Trophoblast cell (in vitro differentiated cells and primary cell): Measurements from ENCODE around the gene TMEM53.
"Not testable (repeated sequence)": the region's sequence is repeated elsewhere in the genome, so short reads cannot be mapped to it uniquely, and the experiment has no call there.

Experiments
- DNase-seq, 2 donors: peaks; one replicate each; pipeline ENCODE4 v3.0.0-alpha.2; 2016
- H2AFZ ChIP-seq: 2 replicates; pipeline ENCODE4 v1.6.1; 2013; ENCODE audit warnings: low read length, moderate library complexity, mild to moderate bottlenecking; ENCODE audit not compliant: insufficient read depth, poor library complexity
- H2AK5ac ChIP-seq: 2 replicates; pipeline ENCODE4 v1.6.1; 2013; ENCODE audit warnings: mild to moderate bottlenecking, low read length
- H2BK120ac ChIP-seq: 2 replicates; pipeline ENCODE4 v1.6.1; 2013; ENCODE audit warnings: low read length, mild to moderate bottlenecking, moderate library complexity; ENCODE audit not compliant: insufficient read depth, poor library complexity
- H2BK12ac ChIP-seq: 2 replicates; pipeline ENCODE4 v1.6.1; 2013; ENCODE audit warnings: mild to moderate bottlenecking, low read length, moderate library complexity
- H2BK5ac ChIP-seq: 2 replicates; pipeline ENCODE4 v1.6.1; 2013; ENCODE audit warnings: low read length, low read depth, moderate library complexity, mild to moderate bottlenecking; ENCODE audit not compliant: poor library complexity
- H3K14ac ChIP-seq: 2 replicates; pipeline ENCODE4 v1.6.1; 2013; ENCODE audit warnings: mild to moderate bottlenecking, low read length
- H3K18ac ChIP-seq: 2 replicates; pipeline ENCODE4 v1.6.1; 2013; ENCODE audit warnings: mild to moderate bottlenecking, low read length
- H3K23ac ChIP-seq: 2 replicates; pipeline ENCODE4 v1.6.1; 2013; ENCODE audit warnings: low read length
- H3K27ac ChIP-seq: 2 replicates; pipeline ENCODE4 v1.5.1; 2013; ENCODE audit warnings: low read depth, mild to moderate bottlenecking, inconsistent platforms, low read length, moderate library complexity
- H3K27me3 ChIP-seq: 2 replicates; pipeline ENCODE4 v1.6.1; 2013; ENCODE audit warnings: inconsistent platforms, mild to moderate bottlenecking, low read length, moderate library complexity; ENCODE audit not compliant: insufficient read depth
- H3K36me3 ChIP-seq, 2 experiments: 1 replicate in 1 of 2; 2 replicates in 1 of 2; pipeline ENCODE4 v1.6.1; 2013; ENCODE audit warnings: low read length in 2 of 2, mild to moderate bottlenecking in 2 of 2, moderate library complexity in 1 of 2; ENCODE audit not compliant: insufficient read depth in 2 of 2, control insufficient read depth in 1 of 2
- H3K4ac ChIP-seq: 2 replicates; pipeline ENCODE4 v1.6.1; 2013; ENCODE audit warnings: low read depth, mild to moderate bottlenecking, low read length, moderate library complexity
- H3K4me1 ChIP-seq, 2 experiments: 1 replicate in 1 of 2; 2 replicates in 1 of 2; pipeline ENCODE4 v1.6.1; 2013; ENCODE audit warnings: low read length in 2 of 2, mild to moderate bottlenecking in 2 of 2, moderate library complexity in 1 of 2; ENCODE audit not compliant: insufficient read depth in 2 of 2, control insufficient read depth in 1 of 2
- H3K4me2 ChIP-seq: 2 replicates; pipeline ENCODE4 v1.6.1; 2013; ENCODE audit warnings: inconsistent platforms, mild to moderate bottlenecking, low read length, moderate library complexity
- H3K4me3 ChIP-seq: 2 replicates; pipeline ENCODE4 v1.5.1; 2013; ENCODE audit warnings: mild to moderate bottlenecking, low read depth, low read length, inconsistent platforms
- H3K79me1 ChIP-seq: one replicate; pipeline ENCODE4 v1.6.1; 2013; ENCODE audit warnings: low read length
- H3K79me2 ChIP-seq: 2 replicates; pipeline ENCODE4 v1.6.1; 2013; ENCODE audit warnings: low read length, mild to moderate bottlenecking; ENCODE audit not compliant: control insufficient read depth, insufficient read depth, poor library complexity
- H3K9ac ChIP-seq: 2 replicates; pipeline ENCODE4 v1.6.1; 2013; ENCODE audit warnings: mild to moderate bottlenecking, low read length
- H3K9me3 ChIP-seq: 2 replicates; pipeline ENCODE4 v1.6.1; 2013; ENCODE audit warnings: low read depth, mild to moderate bottlenecking, control low read depth, inconsistent platforms, low read length; ENCODE audit not compliant: insufficient read depth
- H4K12ac ChIP-seq: 2 replicates; pipeline ENCODE4 v1.6.1; 2013; ENCODE audit warnings: low read depth, mild to moderate bottlenecking, low read length, moderate library complexity
- H4K8ac ChIP-seq: 2 replicates; pipeline ENCODE4 v1.6.1; 2013; ENCODE audit warnings: low read depth, mild to moderate bottlenecking, low read length, moderate library complexity
- H4K91ac ChIP-seq: one replicate; pipeline ENCODE4 v1.6.1; 2013; ENCODE audit warnings: low read depth, mild to moderate bottlenecking, low read length, moderate library complexity
- WGBS: extraction: QIAGEN DNeasy Blood & Tissue Kit; methylation state at CpG from one replicate; pipeline ENCODE4 v1.1.7; 2013; ENCODE audit warnings: missing lambda C conversion rate; ENCODE audit not compliant: insufficient read length, insufficient coverage; ENCODE audit errors: extremely low coverage; 5-methylcytosine and 5-hydroxymethylcytosine counted together

The TMEM53 gene

DNA sequence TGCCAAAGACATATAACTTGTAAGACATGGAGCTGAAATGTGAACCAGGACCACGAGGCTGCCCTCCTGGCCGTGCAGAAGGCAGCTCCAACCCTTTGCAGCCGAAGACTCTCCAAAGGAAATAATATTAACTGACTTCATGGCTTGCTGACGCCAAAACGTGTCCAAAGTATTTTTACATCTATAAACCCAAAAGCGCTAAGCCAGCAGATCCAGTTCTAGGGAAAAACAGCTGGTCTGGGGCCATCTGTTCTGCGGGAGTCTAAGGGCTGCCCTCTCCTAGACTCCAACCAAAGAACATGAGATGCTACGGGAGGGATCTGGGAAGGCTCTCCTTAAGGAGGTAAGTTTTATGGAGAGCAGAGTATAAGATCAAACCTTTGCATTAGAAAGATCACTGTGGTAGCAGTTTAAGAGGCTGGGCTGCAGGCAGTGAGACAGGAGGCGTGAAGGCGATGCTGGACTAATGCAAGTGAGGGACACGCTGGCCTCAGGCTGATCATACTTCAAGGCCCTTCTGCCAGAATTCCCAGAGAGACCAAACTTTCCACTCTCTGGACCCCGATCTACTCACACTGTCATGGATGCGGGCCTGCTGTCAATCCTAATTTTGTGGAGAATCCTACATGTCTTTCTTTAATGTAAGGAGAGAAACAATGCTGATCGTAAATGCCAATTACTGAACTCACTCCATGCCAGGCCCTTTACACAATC, 1.2 kb downstream of the TMEM53 start:
- Histone ChIP-seq H2BK120ac (no peak overlapping the region), H3K23ac (no peak overlapping the region), H3K27me3 (no peaks in the 10 kb centered on the region), H2AFZ (peak overlapping the region; percentile 77), H3K27ac (peak overlapping the region; percentile 44), H4K91ac (peak overlapping the region; percentile 45), H3K4me2 (peak overlapping the region; percentile 91), H4K8ac (peak overlapping the region; percentile 81), H3K4me3 (no peak overlapping the region), H3K9ac (no peak overlapping the region), H3K4me1 (peaks cover 18 to 22% of the 10 kb centered on the region in 2 experiments), H2AK5ac (peak overlapping the region; percentile 59), H4K12ac (peak overlapping the region; percentile 63), H3K18ac (no peak overlapping the region), H3K9me3 (no peaks in the 10 kb centered on the region), H2BK5ac (no peak overlapping the region), H3K14ac (peak overlapping the region; percentile 80), H3K4ac (peak overlapping the region; percentile 33), H3K36me3 (no peaks in the 10 kb centered on the region), H3K79me2 (peaks cover 6% of the 10 kb centered on the region), H3K79me1 (peaks cover 9% of the 10 kb centered on the region), H2BK12ac (peak overlapping the region; percentile 38)
- no peak for DNase-seq
- WGBS, result no CpG with 5 or more reads among the region's 14 CpGs

DNA sequence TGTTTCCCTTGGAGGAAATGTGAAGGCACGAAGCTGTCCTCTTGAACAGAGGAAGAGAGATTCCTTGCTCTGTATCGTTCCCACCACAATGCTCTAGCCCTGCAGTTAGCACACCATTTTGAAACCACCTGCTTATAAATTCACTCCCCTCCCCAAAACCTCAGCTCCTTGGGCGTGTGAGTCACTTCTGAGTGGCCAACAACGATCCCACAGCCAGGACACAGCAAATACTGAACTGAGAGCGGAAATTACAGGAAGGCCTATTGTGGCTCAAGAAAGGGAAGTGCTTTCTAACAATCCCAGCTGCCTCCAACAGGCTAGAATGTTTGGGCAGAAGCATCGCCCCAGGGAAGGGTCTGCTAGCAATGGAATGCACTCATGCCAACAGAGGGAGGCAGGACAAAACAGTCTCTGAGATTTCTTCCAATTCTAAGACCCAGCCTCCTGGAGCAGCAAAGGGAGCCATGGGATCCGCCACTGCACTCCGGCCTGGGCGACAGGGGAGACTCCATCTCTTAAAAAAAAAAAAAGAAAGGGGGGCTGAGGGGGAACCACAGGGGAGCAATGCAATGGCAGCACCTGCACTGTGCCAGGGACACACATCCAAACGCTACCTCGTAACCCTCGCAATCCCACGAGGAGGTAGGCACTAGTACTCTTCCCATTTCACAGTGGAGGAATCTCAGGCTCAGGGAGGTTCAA, 1.9 kb downstream of the TMEM53 start:
- Histone ChIP-seq H2BK12ac (peak overlapping the region; percentile 38), H3K4me2 (peak overlapping the region; percentile 9), H3K79me2 (peaks cover 6% of the 10 kb centered on the region), H3K27me3 (no peaks in the 10 kb centered on the region), H3K36me3 (no peaks in the 10 kb centered on the region), H3K4ac (no peak overlapping the region), H3K14ac (no peak overlapping the region), H4K91ac (peak overlapping the region; percentile 31), H2AFZ (peak overlapping the region; percentile 27), H2BK5ac (no peak overlapping the region), H3K4me1 (peaks cover 18 to 22% of the 10 kb centered on the region in 2 experiments), H3K9me3 (no peaks in the 10 kb centered on the region), H4K8ac (no peak overlapping the region), H4K12ac (no peak overlapping the region), H3K23ac (no peak overlapping the region), H3K18ac (no peak overlapping the region), H2AK5ac (peak overlapping the region; percentile 53), H3K79me1 (peaks cover 9% of the 10 kb centered on the region), H3K4me3 (no peak overlapping the region), H3K9ac (no peak overlapping the region), H2BK120ac (no peak overlapping the region), H3K27ac (peak overlapping the region; percentile 4)
- WGBS, result no CpG with 5 or more reads among the region's 13 CpGs
- peak in 1 of 2 donors; percentile 31 for DNase-seq

DNA sequence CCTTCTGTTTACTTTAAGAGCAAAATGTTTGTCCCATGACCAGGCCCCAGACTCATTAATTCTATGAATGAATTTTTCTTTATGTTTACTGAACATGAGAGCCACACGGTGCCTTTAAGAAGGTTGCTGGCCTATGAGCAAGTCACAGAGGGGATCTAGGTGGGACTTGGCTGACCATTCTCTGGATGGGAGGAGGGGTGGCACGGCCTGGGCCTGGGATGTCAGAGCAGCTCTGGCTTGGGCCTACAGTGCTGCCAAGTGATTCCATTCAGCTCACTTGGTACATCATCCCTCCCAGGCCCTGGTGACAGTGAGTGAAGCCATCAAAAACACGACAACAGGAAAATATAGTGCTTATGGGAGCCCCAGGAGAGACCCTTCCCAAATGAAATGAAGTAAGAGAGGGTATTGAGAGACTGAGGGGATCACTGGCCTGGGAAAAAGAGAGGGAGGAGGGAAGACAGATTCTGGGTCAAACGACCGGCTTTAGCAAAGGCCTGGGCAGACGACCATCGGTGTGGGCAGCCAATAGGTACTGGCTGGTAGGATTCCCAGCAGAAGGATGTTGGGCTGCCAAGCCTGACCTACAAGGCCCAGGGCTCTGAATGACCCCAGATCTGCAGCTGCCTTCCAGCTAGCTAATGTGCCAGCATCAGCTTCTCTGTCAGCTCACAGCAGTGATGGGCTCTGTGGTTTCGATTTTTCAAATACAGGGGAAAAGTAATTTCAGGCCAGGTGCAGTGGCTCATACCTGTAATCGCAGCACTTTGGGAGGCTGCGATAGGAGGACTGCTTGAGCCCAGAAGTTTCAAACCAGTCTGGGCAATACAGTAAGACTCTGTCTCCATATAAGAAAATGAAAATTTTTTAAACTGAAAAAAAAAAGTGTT, 3.3 kb downstream of the TMEM53 start:
- H3K36me3 ChIP-seq, result no peaks in the 10 kb centered on the region
- no peak overlapping the region for H4K91ac ChIP-seq
- no peak overlapping the region for H3K18ac ChIP-seq
- no CpG with 5 or more reads among the region's 10 CpGs for WGBS
- H3K27ac ChIP-seq, result no peak overlapping the region
- H3K27me3 ChIP-seq, result no peaks in the 10 kb centered on the region
- peaks cover 9% of the 10 kb centered on the region for H3K79me1 ChIP-seq
- peaks cover 18 to 22% of the 10 kb centered on the region in 2 experiments for H3K4me1 ChIP-seq
- H2AFZ ChIP-seq, result no peak overlapping the region
- no peak overlapping the region for H3K4me3 ChIP-seq
- no peak overlapping the region for H4K8ac ChIP-seq
- H3K79me2 ChIP-seq, result peaks cover 6% of the 10 kb centered on the region
- no peak for DNase-seq
- H2BK12ac ChIP-seq, result no peak overlapping the region
- H3K4ac ChIP-seq, result no peak overlapping the region
- no peak overlapping the region for H3K14ac ChIP-seq
- no peak overlapping the region for H4K12ac ChIP-seq
- H3K9me3 ChIP-seq, result no peaks in the 10 kb centered on the region
- no peak overlapping the region for H3K23ac ChIP-seq
- no peak overlapping the region for H3K4me2 ChIP-seq
- no peak overlapping the region for H2BK5ac ChIP-seq
- H3K9ac ChIP-seq, result no peak overlapping the region
- H2BK120ac ChIP-seq, result no peak overlapping the region
- H2AK5ac ChIP-seq, result no peak overlapping the region

DNA sequence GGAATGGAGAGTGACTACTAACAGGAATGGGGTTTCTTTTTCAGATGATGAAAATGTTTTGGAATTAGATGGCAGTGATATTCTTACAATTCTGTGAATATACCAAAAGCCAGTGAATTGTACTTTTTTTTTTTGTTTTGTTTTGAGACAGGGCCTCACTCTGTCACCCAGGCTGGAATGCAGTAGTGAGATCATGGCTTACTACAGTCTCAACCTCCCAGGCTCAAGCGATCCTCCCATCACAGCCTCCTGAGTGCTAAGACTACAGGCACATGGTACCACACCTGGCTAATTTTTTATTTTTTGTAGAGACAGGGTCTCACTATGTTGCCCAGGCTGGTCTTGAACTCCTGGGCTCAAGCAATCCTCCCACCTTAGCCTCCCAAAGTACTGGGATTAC, 7.6 kb downstream of the TMEM53 start:
- H3K36me3 ChIP-seq, H3K79me2 ChIP-seq, H3K9me3 ChIP-seq, H3K4me3 ChIP-seq, H3K18ac ChIP-seq, H2BK12ac ChIP-seq, H4K8ac ChIP-seq, H3K9ac ChIP-seq, H2BK5ac ChIP-seq, H4K91ac ChIP-seq, H2BK120ac ChIP-seq, H4K12ac ChIP-seq, DNase-seq, H3K4me1 ChIP-seq, H3K14ac ChIP-seq, H3K27me3 ChIP-seq, H3K79me1 ChIP-seq, H3K4me2 ChIP-seq, H2AK5ac ChIP-seq, H3K27ac ChIP-seq, H3K4ac ChIP-seq, H2AFZ ChIP-seq, H3K23ac ChIP-seq: not testable (repeated sequence)
- no CpG with 5 or more reads among the region's 1 CpG for WGBS
